ENCODE data around the gene AGAP1.

Gene AGAP1

DNA sequence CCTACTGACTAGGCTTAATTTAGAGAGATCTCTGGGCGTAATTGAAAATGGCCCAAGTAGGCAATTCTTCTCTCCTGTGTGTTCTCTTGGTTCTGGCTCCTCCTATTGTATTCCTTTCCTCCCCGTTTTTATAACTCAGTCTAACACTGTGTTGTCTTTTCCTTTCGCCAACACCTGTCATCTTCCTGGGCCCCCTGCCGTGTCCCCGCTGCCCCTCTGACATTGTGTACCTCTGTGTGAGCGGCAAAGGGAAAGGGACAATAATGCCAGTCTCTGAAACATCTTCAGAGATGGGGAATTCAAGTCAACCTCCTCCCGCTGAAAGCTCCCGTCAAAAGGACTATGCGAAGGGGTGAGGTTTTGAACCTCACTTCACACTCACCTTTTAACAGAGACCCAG, 463.4 kb downstream of the AGAP1 start:
- DNase-seq, result no peak

GRCh38 chr2:235958221-235958930, 464.5 kb downstream of the AGAP1 start:
- no peak for DNase-seq

- no peak for DNase-seq
Measured at GRCh38 chr2:235958931-235959410, 465.1 kb downstream of the AGAP1 start.

GRCh38 chr2:235960011-235960715, 466.3 kb downstream of the AGAP1 start:
- DNase-seq, result no peak

GRCh38 chr2:235960716-235961640, 467.1 kb downstream of the AGAP1 start:
- no peak for DNase-seq

DNA sequence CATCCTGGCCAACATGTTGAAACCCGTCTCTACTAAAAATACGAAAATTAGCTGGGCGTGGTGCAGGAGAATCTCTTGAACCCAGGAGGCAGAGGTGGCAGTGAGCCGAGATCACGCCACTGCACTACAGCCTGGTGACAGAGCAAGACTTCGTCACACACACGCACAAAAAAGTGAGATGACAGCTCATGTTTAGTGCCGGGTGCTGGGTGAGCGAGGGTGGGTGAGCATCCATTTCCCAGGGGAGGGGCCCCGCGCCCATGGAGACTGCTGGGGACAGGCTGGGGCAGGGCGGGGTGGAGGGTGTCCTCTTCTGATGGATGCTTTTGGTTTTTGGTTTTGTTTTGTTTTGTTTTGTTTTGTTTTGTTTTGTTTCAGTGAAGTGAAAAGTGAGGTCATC, 467.9 kb downstream of the AGAP1 start:
- DNase-seq, result no peak

- no peak for DNase-seq
Measured at GRCh38 chr2:235963853-235964577, 470.2 kb downstream of the AGAP1 start.

- no peak for DNase-seq
Measured at GRCh38 chr2:235964787-235965390, 471.0 kb downstream of the AGAP1 start.

DNA sequence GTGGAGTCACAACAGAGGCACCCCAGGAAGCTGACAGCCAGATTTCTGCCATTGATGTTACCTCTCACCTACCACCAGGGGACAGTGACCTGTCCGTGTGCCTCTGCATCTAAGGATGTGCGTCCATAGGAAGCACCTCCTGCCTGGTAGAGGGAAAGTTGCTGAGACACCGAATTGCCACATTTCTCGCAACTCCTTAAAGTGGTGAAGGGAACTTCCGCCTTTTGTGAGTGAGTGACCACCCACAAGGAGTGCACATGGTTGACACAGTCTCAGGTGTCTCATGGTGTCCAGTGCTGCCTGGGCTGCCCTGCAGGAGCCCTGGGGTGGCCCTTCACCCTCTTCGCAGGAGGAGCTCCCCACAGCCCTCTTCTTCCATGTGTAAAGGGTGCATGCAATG, 472.6 kb downstream of the AGAP1 start:
- DNase-seq, result no peak

DNA sequence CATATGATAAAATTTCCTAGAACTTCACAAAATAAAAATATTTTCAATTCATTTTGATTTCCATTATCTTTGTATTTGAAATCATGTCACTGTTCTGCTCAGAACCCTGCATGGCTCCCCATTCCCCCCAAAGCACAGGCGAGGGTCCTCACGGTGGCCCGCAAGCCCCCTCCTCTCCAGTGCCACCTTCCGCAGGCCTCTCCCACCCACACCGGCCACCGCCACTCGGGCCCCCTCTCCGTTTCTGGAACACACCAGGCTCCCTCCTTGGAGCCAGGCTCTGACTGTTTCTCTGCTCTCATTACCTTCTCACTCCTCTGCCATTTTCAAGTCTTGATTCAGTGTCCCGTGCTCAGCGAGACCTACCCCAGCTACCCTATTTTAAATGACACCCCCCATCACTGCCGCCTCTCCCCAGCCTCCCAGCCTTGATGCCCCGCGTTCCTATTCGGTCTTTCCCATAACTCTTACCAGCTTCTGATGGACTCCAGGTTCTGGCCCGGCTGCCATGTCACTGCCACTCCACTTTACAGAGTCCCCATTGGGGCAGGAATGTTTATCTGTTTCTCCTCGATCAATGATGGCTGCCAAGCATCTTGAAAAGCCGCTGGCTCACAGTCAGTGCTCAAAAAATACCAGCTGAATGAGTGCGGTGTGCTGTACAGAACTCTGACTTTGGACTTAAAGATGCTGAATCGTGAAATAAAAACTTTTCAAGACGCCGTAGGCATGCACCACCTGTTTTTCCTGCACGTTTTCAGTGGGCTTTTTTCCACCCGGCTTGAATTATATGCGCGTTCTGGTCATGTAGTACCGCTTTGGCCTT, 473.3 kb downstream of the AGAP1 start:
- no peak for DNase-seq

GRCh38 chr2:235968155-235968554, 474.3 kb downstream of the AGAP1 start:
- DNase-seq, result no peak

- DNase-seq, result no peak
Measured at GRCh38 chr2:235968616-235969324, 474.9 kb downstream of the AGAP1 start.

- no peak for DNase-seq
Measured at GRCh38 chr2:235970204-235971040, 476.6 kb downstream of the AGAP1 start.

GRCh38 chr2:235976516-235976915, 482.7 kb downstream of the AGAP1 start:
- no peak for DNase-seq

- DNase-seq, result no peak
Measured at GRCh38 chr2:235976956-235977355, 483.1 kb downstream of the AGAP1 start.

- no peak for DNase-seq
Measured at GRCh38 chr2:235977445-235977844, 483.6 kb downstream of the AGAP1 start.

DNA sequence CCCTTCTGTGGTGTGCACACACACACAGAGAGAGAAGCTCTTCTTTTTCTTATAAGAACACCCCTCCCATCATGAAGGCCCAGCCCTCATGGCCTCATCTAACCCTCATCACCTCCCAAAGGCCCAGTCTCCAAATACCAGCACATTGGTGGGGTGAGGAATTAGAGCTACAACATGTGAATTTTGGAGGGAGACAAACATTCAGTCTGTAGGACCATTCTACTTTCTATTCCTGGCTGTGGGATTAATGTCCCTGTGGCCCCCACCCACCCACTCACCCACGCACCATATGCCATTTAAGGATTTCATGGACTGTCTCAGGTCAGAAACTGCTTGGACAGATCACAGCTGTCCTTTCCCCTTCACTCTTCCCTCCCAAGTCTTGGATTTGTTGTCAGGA, 484.2 kb downstream of the AGAP1 start:
- no peak for DNase-seq

- no peak for DNase-seq
Measured at GRCh38 chr2:235979037-235979436, 485.2 kb downstream of the AGAP1 start.

- DNase-seq, result no peak
Measured at GRCh38 chr2:235979753-235980435, 486.1 kb downstream of the AGAP1 start.

Data from CD4-positive, alpha-beta T cell treated with Interleukin-6 for 4 hours (primary cell).